GM18526 (cell line): Measurements from ENCODE around the gene TRAPPC6A.

Experiments used
- POLR2A ChIP-seq: IDR thresholded peaks from 3 replicates; pipeline ENCODE4 v1.6.1; 2011; ENCODE audit not compliant: insufficient read length; ENCODE audit errors: extremely low read depth

Gene TRAPPC6A

GRCh38 chr19:45172173-45172572 lies 5.9 kb downstream of the TRAPPC6A start:
- no peak for TF ChIP-seq POLR2A

- no peak for TF ChIP-seq POLR2A
These were observed 6.8 kb downstream of the TRAPPC6A start for GRCh38 chr19:45171211-45171623.

- TF ChIP-seq POLR2A = no peak
These were observed 7.6 kb downstream of the TRAPPC6A start for GRCh38 chr19:45170146-45171106.

GRCh38 chr19:45169602-45170001 lies 8.4 kb downstream of the TRAPPC6A start:
- no peak for TF ChIP-seq POLR2A

GRCh38 chr19:45168767-45169351 lies 9.2 kb downstream of the TRAPPC6A start:
- TF ChIP-seq POLR2A = no peak

GRCh38 chr19:45166723-45167252 lies 11.2 kb downstream of the TRAPPC6A start:
- TF ChIP-seq POLR2A = no peak

- TF ChIP-seq POLR2A = peak; percentile 6
These were observed 13.3 kb downstream of the TRAPPC6A start for GRCh38 chr19:45164577-45165335.

- no peak for TF ChIP-seq POLR2A
These were observed 14.1 kb downstream of the TRAPPC6A start for GRCh38 chr19:45163751-45164460.

GRCh38 chr19:45163156-45163555 lies 14.9 kb downstream of the TRAPPC6A start:
- no peak for TF ChIP-seq POLR2A

- no peak for TF ChIP-seq POLR2A
These were observed 15.4 kb downstream of the TRAPPC6A start for GRCh38 chr19:45162608-45163143.

GRCh38 chr19:45161738-45162607 lies 16.1 kb downstream of the TRAPPC6A start:
- TF ChIP-seq POLR2A = no peak

GRCh38 chr19:45160870-45161737 lies 16.9 kb downstream of the TRAPPC6A start, which contains the start of gene NKPD1:
Gene NKPD1 (minus strand): TSS chr19:45160982. CDS start chr19:45160150, 832 bp downstream.
- TF ChIP-seq POLR2A = no peak

- no peak for TF ChIP-seq POLR2A
These were observed 18.1 kb downstream of the TRAPPC6A start for GRCh38 chr19:45159971-45160324.
